Eye (tissue), 1 donor: ENCODE results near the gene THY1.
"Not testable (repeated sequence)": the region's sequence is repeated elsewhere in the genome, so short reads cannot be mapped to it uniquely, and the experiment has no call there.

Experiments used
- DNase-seq: peaks from one replicate; pipeline ENCODE4 v3.0.0-alpha.2; 2015

The THY1 gene

DNA sequence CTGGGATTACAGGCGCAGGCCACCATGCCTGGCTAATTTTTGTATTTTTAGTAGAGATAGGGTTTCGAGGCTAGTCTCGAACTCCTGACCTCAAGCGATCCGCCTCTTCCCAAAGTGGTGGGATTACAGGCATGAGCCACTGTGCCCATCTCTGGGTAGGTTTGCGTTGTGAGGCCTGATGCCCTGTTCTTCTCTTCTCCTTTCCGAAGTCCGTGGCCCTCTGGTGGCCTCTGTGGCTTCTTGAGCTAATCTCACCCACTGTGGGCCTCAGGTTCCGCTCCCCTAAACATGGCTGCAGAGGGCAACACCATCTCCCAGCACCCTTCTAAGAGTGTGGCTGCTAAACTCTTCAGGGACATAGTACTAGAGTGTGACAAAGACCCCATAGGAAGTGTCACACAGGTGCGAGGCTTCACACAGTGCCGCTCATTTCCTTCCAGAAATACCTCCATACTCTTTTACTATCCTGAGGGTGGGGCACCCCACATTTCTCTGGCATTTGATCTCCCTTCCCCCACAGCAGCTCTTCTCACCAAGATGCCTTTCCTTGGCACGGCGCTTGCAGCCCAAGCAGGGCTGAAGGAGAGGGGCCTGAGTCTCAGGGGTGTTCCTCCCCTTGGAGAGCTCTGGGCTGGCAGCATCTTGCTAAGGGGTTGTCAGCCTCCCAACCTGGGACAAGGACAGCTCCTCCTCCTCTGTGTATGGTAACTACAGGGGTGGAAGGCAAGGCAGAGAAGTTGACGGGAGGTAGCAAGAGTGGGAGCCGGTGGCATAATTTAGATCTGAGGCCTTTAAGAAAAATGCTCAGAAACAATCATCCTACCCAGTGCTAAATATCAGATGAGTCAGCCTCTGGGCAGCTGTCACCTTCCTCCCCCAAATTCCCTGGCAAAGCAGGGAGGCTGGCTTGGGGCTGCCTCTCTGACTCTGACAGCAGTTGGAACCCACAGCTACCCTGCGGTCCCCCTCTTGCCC is 6.1 kb downstream of the THY1 start:
- DNase-seq, result no peak

DNA sequence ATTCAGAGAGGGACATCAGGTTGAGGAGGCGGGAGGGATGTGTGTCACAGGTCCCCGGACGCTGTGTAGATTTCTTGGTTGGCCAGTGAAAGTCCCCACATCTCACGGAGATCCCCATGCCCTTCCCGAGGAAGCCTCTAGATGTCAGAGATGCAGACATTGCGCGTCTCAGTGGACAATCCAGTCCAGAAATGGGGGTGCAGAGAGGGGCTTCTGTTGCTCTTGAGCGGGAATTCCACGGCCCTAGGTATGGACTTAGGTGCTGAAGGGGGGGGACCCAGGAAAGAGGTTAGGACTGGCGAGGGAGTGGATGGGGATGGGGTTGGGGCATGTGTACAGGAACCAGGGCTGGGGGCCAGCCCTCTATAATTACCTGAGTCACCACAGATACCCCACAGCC is 7.0 kb downstream of the THY1 start:
- no peak for DNase-seq

DNA sequence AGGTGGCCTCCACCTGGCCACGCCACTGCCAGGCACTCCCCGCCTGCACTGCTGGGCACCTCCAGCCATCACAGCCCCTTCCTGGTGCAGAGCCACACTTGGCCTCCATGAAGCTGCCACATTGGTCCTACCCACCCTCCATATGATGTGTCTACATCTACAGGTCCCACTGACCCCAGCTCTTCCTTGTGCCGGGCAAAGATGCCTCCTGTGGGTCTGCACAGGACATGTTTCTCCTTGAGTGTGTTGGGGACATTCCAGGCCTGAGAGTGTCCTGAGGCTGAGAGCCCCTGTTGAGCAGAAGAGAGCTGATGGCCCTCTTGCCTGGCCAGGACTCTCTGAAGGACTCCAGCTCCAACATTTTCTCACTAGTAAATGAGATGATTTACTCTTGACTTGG is 7.5 kb downstream of the THY1 start:
- DNase-seq, result no peak

DNA sequence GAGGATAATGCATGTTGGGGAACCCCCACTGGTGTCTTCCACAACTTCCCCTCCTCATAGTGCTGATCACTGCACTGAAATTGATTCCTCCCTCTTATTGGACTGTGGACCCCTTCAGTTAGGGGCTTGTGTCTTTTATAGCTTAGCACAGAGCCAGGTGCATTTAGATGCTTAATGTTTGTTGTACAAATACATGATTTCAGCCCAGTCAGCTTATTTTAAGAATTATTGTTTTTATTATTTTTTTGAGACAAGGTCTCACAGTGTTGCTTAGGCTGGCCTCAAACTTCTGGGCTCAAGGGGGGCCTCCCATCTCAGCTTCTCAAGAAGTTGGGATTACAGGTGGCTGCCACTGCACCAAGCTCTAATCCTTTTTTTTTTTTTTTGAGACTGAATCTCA is 8.2 kb downstream of the THY1 start:
- no peak for DNase-seq

DNA sequence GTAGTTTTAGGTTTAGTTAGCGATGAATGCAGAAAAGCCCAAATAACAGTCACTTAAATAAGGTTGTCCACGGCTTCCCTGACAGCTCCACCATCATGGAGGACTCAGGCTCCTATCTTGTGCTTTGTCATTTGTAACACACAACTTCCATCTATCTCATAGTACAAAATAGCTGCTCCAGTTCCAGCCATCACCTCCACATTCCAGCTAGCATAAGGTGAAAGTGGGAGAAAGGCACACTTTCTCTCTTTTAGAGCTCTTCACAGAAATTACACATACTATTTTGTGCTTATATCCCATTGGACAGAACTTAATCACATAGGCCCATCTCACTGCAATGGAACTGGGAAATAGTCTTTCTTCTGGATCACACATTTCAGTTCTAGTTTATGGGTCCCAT is 8.7 kb downstream of the THY1 start:
- DNase-seq, result no peak

DNA sequence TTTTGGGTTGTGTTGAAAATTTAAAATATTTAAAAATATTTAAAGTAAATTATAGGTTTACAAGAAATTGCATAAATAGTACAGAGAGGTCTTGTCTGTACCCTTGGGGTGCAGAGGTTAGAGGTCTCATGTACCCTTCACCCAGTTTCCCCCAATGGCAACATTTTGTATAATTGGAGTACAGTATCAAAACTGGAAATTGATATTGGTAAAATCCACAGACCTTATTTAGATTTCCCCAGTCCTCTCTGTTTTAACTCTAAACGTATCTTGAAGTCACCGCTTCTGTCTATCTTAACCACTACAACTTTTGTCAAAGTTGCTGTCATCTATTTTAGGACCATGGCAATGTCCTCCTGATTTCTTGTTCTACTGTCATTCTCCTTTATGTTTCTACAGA is 10.9 kb downstream of the THY1 start:
- no peak for DNase-seq

DNA sequence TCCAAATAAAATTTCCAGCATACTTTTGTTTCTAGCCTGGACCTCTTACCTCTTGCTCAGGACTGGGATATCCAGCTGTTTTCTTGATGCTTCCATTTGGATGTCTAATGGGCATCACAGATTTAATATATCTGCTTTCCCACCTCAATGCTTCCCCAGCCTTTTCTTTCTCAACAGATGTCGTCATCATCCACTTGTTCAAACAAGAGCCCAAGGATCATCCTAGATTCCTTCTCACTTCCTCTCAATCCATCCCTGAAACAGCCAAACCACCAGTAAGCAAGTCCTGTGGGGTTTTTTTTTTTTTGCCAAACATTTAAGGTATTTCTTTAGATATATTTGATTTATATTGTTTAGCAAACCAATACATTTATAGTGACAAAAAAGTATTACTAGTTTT is 12.5 kb downstream of the THY1 start:
- DNase-seq, result no peak

DNA sequence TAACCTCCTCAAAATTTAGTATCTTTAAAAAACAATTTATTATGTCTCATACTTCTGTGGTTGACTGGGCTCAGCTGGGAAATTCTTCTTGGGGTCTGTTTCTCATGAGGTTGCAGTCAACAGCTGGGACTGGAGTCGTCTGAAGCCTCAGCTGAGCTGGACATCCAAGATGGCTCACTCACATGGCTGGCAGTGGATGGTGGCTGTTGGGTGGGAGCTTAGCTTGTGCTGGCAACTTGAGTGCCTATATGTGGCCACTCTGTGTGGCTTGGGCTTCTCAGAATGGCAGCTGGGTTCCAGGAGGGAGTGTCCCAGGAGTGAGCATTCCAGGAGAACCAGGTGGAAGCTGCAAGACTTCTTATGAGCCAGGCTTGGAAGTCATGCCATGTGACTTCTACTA is 13.2 kb downstream of the THY1 start:
- no peak for DNase-seq

DNA sequence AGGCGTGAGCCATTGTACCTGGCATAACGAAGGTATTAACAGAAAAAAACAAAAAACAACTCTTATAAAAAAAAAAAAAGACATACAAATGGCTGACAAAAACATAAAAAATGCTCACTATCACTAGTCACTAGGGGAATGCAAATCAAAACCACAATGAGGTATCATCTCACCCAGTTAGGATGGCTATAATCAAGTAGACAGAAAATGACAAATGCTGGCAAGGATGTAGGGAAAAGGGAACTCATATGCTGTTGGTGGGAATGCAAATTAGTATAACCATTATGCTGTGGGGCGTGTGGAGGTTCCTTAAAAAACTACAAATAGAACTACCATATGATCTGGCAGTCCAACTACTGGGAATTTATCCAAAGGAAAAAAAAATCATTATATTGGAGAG is 17.0 kb downstream of the THY1 start:
- DNase-seq, result no peak

DNA sequence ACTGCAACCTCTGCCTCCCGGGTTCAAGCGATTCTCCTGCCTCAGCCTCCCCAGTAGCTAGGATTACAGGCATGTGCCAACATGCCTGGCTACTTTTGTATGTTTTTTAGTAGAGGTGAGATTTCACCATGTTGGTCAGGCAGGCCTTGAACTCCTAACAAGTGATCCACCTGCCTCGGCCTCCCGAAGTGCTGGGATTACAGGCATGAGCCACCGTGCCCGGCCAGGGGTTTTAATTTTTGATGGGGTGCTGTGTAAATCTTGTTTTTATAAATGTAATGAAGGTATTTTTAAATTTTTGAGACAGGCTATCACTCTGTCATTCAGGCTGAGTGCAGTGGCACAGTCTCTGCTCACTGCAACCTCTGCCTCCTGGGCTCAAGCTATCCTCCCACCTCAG is 17.5 kb downstream of the THY1 start:
- not testable (repeated sequence) for DNase-seq

DNA sequence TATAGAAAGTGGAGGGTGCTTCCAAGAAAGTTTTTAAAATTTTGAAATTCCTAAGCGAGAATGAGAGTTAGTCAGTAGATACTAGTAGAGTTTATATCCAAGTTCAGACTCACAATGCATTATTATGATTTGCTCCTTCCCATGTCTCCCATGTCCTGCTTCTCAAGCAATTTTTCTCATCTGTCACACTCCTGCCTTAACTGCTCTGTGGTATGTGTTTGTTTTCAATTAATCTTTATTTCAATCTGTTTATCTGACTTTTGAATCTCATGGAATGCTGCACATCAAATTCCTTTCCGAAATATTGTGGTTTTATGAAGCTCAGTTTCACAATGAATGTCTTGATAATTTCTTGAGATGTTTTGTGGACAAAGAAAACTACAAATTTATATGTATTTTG is 18.1 kb downstream of the THY1 start:
- DNase-seq, result no peak

DNA sequence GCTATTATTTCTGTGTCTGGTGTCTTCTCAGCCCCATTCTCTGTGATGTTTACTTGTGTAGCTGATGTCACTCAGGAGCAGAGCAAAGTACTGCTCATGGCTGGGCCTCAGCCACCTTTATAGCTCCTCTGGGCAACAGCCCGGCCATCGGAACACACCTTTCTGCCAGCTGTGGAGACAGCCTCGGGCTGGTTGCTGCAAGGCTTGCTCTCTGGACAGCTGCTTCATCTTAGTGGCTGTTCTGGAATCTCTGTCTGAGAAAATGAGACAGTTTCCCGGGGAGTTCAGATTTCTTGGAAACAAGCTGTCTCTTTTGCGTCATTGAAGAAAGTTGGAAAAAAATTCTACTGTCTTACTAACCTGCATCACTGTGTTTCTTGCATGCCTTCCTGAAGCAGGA is 20.0 kb downstream of the THY1 start:
- DNase-seq, result no peak

DNA sequence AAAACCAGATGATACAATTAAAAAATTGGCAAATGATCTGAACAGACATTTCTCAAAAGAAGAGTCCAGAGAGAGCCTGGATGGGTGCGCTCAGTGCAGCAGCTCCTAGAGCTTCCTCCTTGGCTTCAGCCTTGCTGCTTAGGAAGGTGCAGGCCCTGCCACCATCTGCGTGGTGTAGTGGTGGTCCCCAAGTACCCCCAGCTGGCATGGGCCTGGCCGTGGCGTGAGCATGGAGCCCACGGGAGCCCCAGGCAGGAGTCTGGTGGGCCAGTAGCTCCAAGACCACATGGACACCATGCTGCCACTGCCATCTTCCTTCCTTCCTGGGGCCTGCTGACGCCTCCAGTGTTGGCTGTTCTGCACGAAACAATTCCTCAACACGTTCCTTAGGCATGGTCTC is 20.5 kb downstream of the THY1 start:
- DNase-seq, result no peak

DNA sequence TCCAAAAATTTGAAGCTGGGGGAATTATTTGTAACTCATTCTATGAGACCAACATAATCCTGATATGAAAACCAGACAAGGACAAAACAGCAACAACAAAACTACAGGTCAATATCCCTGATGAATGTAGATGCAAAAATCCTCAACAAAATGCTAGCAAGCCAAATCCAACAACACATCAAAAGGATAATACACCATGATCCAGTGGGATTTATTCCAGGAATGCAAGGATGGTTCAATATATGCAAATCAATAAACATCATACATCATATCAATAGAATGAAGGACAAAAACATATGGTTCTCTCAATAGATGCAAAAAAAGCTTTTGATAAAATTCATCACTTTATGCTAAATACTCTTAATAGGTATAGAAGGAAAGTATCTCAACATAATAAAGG is 22.1 kb downstream of the THY1 start:
- DNase-seq, result no peak

DNA sequence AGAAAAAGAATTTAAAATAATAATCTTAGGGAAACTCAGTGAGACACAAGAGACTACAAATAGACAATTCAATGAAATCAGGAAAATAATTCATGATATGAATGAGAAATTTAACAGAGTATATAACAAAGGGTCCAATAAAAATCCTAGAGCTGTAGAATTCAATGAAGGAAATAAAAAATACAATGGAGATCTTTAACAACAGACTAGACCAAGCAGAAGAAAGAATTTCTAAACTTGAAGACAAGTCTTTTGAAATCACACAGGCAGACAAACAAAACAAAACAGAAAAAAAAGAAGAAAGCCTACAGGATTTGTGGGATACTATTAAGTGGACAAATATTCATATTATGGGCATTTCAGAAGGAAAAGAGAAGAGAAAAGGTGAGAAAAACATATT is 25.2 kb downstream of the THY1 start:
- DNase-seq, result no peak

DNA sequence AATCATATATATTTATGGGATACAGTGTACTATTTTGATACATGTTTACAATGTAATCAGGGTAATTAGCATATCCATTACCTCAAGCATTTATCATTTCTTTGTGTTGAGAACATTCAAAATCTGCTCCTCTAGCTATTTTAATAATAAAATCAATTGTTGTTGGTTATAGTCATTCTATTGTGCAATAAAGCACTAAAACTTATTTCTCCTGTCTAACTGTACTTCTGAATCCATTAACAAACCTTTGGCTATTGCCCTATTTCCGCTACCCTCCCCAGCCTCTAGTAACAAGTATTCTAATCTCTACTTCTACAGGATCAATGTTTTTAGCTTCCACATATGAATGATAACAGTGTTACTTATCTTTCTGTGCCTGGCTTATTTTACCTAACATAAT is 26.1 kb downstream of the THY1 start:
- DNase-seq, result no peak

DNA sequence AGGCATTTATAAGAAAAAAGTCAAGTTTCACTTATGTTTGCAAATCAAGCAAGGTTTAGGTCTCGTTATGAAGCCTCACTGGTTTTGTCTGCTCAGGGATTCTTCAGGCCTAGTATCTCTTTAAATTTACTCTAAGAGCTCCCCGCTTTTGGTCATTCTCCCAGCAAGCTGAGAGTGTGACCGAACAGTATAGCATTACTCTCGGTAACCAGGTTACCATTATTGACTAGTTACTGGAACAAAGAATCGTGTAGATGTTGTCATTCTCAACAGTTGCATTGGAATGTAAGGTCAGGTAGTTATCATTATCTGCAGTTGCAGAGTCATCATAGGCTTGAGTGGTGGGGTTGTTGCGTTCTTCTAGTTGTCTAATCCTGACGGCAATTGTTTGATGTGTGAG is 31.7 kb downstream of the THY1 start:
- no peak for DNase-seq

DNA sequence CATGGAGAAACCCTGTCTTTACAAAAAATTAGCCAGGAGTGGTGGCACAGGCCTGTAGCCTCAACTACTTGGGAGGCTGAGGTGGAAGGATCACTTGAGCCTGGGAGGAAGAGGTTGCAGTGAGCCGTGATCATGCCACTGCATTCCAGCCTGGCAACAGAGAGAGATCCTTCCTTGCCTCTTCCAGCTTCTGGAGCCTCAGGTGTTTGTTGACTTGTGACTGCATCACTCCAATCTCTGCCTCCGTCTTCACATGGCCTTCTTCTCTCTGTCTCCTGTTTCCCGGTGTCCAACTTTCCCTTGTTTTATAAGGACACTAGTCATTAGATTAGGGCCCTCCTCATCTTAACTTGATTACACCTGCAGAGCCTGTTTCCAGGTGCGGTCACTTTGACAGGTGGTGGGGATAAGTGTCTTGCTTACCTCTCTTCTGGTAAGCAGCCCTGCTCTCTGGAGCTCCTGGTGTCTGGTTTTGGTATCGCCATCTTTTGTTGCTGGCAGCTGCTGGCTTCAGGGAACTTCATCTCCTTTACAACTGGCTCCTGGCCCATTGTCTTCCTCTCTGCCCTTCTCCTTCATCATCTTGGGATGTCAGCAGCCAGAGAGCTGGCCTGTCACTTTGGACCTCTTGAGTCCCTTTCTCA is 33.2 kb downstream of the THY1 start:
- no peak for DNase-seq

DNA sequence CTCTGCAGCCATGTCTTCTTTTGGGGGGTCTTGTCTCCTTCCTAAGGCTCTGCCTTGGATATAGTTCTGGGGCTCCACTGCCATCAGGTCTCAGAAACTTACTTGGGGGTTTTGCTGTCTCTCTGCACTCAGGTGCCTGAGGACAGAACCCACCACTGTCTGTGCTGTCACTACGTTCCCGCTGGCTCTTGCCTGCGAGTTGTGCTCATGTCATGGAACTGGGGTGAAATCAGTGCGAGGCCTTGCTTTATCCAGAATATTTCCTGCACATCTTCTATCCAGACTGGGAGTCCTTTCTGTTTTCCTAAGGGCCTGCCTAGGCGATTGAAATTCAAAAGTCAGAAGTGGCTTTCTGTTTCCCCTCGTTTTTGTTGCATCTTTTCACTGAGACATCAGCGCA is 34.9 kb downstream of the THY1 start:
- no peak for DNase-seq

DNA sequence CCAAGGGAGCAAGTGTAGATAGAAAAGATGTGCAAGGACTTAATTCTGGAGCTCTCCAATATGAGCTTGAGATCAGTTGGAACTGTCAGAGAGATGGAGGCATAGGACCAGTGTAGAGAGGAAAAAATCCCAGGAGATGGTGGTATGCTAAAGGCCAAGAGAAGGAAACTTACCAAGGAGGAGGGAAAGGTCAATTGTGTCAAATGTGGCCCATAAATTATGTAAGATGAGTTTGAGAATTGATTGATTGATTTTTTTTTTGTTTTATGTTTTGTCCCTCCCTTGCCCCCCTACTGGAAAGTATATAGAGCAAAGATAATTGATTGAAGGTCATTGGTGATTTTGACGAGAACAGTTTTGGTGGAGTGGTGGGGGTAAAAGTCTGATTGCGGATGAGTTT is 38.6 kb downstream of the THY1 start:
- no peak for DNase-seq

DNA sequence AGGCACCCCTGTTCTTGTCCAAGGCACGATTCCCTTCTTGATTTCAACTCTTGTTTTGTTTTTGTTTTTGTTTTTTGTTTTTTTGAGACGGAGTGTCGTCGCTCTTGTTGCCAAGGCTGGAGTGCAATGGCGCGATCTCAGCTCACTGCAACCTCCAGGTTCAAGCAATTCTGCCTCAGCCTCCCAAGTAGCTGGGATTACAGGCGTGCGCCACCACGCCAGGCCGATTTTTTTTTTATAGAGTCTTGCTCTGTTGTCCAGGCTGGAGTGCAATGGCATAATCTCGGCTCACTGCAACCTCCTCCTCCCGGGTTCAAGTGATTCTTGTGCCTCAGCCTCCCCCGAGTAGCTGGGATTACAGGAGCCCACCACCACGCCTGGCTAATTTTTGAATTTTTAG is 40.5 kb downstream of the THY1 start:
- not testable (repeated sequence) for DNase-seq

DNA sequence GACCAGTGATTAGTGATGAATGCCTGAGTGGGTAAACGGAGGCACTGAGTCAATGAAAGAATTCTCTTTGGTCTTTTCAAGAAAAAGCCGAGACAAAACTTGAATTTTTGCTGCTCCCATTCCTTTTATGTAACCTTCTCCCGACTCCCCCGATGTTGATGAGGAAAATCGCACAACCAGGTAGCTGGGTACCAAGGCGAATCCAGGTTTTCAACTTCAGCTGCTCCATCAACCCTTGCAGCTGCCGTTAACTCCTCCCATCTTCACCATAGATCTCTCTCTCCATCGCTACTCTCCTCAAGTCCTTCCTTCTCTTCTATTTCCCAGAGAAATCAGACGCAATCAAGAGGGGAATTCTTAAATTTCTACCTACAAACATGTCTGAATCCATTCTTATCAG is 40.9 kb downstream of the THY1 start:
- no peak for DNase-seq

DNA sequence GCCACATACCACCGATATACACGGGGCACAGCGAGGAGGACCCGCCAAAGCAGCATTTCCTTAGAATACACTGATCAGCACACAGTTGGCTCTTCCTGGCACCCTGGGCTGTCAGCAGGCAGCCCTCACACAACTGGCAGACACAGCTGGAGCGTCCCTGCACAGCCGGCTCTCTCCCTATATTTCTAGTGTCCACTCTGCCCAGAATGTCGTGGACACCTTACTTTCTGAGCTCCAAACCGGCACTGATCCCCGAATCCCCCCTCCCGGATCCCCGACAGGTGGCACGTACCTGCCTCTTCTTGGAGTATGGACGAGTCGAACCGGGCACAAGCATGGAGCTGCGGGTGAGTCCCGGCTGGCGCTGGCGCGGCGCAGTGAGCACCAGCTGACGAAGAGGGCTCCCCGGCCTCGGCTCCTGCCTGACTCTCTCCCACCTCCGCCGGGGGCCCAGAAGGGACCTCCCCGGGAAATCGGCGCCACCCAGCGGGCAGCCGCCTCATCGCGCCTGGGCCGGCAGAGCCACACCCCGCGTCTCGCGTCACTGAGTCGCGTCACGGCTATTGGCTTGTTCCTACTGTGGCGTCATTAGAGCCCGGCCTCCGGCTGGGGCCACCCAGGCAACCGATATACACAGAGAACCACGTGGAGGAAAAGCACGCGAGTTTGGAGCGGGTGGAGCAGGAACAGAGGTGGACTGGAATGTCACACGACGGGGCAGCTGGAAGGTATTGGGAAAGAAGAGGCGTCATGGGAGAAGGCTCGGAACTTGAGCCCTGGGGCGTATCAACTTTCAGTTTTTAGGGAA is 41.6 kb downstream of the THY1 start, which contains the start of gene USP2:
Gene USP2, minus strand, starts transcription at position 510 of the 808 bp plus-strand sequence. CDS start 8,210 bp downstream, outside the sequence.
- peak; percentile 98 for DNase-seq

DNA sequence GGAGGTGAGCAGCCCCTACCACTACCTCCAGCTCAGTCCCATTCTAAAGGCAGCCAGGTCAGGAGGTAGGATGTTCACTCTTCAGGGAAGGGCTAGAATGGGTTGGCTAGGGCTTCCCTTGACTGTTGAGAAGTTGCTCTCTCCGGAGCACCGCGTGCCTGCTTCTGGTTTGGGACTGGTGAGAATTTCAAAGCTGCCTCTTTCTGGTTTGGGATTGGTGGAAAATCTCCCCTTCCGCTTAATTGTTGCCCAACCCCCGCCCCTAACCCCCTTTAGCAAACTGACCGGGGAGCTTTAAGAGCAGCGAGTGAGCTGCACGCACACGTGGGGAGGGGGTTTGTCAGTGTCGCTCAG is 42.2 kb downstream of the THY1 start:
- DNase-seq, result no peak
